Small intestine (tissue), 7 donors: ENCODE results near the gene GPR108. TPM values are rescaled to one million over a fixed set of nuclear protein-coding genes. Genes with fewer than 3 reads are reported as not detected.

ENCODE experiments used
- DNase-seq, 2 donors: peaks; one replicate each; pipeline versions ENCODE4 v3.0.0 to v3.0.0-alpha.2; 2013
- FAIRE-seq: peaks from 2 replicates; lab custom pipeline; 2012; peaks lifted over from hg19 to GRCh38; lab: Jason Lieb, UNC
- H3K27ac ChIP-seq, 3 donors: one replicate each; pipeline ENCODE4 v1.5.1; 2013; ENCODE audit warnings: low read length in 2 of 3, mild to moderate bottlenecking in 2 of 3, control low read depth in 1 of 3, inconsistent platforms in 1 of 3, low read depth in 1 of 3, moderate library complexity in 1 of 3
- H3K27me3 ChIP-seq, 3 donors: one replicate each; pipeline ENCODE4 v1.6.1; 2013; ENCODE audit warnings: low read length in 3 of 3, inconsistent platforms in 1 of 3; ENCODE audit not compliant: control insufficient read depth in 3 of 3, insufficient read depth in 3 of 3
- H3K36me3 ChIP-seq, 3 donors: one replicate each; pipeline ENCODE4 v1.6.1; 2013; ENCODE audit warnings: low read length in 3 of 3, inconsistent platforms in 1 of 3, low read depth in 1 of 3, mild to moderate bottlenecking in 1 of 3, moderate library complexity in 1 of 3; ENCODE audit not compliant: control insufficient read depth in 3 of 3, insufficient read depth in 2 of 3
- H3K4me1 ChIP-seq, 3 donors: one replicate each; pipeline ENCODE4 v1.6.1; 2013; ENCODE audit warnings: low read length in 2 of 3, inconsistent platforms in 1 of 3, low read depth in 1 of 3, mild to moderate bottlenecking in 1 of 3, moderate library complexity in 1 of 3; ENCODE audit not compliant: control insufficient read depth in 3 of 3, insufficient read depth in 2 of 3
- H3K4me3 ChIP-seq, 3 donors: one replicate each; pipeline ENCODE4 v1.5.1; 2013; ENCODE audit warnings: low read length in 3 of 3, control low read depth in 1 of 3, inconsistent platforms in 1 of 3, low read depth in 1 of 3, mild to moderate bottlenecking in 1 of 3, moderate library complexity in 1 of 3
- H3K9me3 ChIP-seq, 2 donors: one replicate each; pipeline ENCODE4 v1.6.1; 2013; ENCODE audit warnings: low read depth in 1 of 2, low read length in 1 of 2; ENCODE audit not compliant: control insufficient read depth in 2 of 2, insufficient read depth in 1 of 2
- WGBS, 3 donors: extraction: QIAGEN DNeasy Blood & Tissue Kit; methylation state at CpG; one replicate each; pipeline ENCODE4 v1.1.7; 2013; 5-methylcytosine and 5-hydroxymethylcytosine counted together
- polyA plus RNA-seq, 4 donors: library from polyadenylated mRNA; stranded (reverse) in 3 of 4; unstranded in 1 of 4; fragments of 200-250 nt in 3 of 4; fragments of 120-200 nt in 1 of 4; gene quantifications; one replicate each; pipeline versions ENCODE4 v1.2.1 to v1.2.3, GENCODE V29; 2013
- donor health status: healthy with polysubstance abuse.
- donor health status: control.
- donor health status: control.
- donor health status: Bipolar disorder and iron deficiency.
- donor health status: healthy.

GPR108 gene
- polyA plus RNA-seq, 4 donors: 68.9 to 128 (median 89.2) TPM

GRCh38 chr19:6707011-6707657 is 30.2 kb downstream of the GPR108 start:
- H3K27ac ChIP-seq: no peak overlapping the region
- H3K9me3 ChIP-seq: no peaks in the 10 kb centered on the region
- no peak for DNase-seq
- no peaks in the 10 kb centered on the region for H3K36me3 ChIP-seq
- no peaks in the 10 kb centered on the region for H3K4me1 ChIP-seq
- no peak overlapping the region for H3K4me3 ChIP-seq
- WGBS, 3 donors: 85 to 94% (median 92%) methylated on average over 35 to 44 of the region's 44 CpGs
- no peak for FAIRE-seq
- H3K27me3 ChIP-seq: peaks cover 0 to 28% (median 2%) of the 10 kb centered on the region in 3 donors

- Histone ChIP-seq H3K4me1 (no peaks in the 10 kb centered on the region), H3K27me3 (peaks cover 0 to 23% (median 2%) of the 10 kb centered on the region in 3 donors), H3K9me3 (no peaks in the 10 kb centered on the region), H3K36me3 (no peaks in the 10 kb centered on the region), H3K4me3 (no peak overlapping the region), H3K27ac (no peak overlapping the region)
- DNase-seq: no peak
- no peak for FAIRE-seq
- WGBS, 3 donors: 55 to 68% (median 63%) methylated on average over 2 to 3 of the region's 3 CpGs
These were observed 30.8 kb downstream of the GPR108 start for GRCh38 chr19:6706633-6706958.

GRCh38 chr19:6705931-6706632 is 31.3 kb downstream of the GPR108 start:
- Histone ChIP-seq H3K4me3 (no peak overlapping the region), H3K27me3 (peaks cover 0 to 20% (median 0%) of the 10 kb centered on the region in 3 donors), H3K36me3 (no peaks in the 10 kb centered on the region), H3K27ac (no peak overlapping the region), H3K9me3 (no peaks in the 10 kb centered on the region), H3K4me1 (no peaks in the 10 kb centered on the region)
- WGBS, 3 donors: 80 to 85% (median 81%) methylated on average over 11 of the region's 11 CpGs
- no peak for FAIRE-seq
- no peak for DNase-seq

- 90 to 92% (median 90%) methylated on average over 8 of the region's 8 CpGs for WGBS, 3 donors
- H3K9me3 ChIP-seq: no peaks in the 10 kb centered on the region
- H3K27ac ChIP-seq: no peak overlapping the region
- no peak overlapping the region for H3K4me3 ChIP-seq
- peaks cover 0 to 3% (median 0%) of the 10 kb centered on the region in 3 donors for H3K36me3 ChIP-seq
- FAIRE-seq (peak; percentile 100), DNase-seq (no peak)
- no peaks in the 10 kb centered on the region for H3K27me3 ChIP-seq
- H3K4me1 ChIP-seq: no peaks in the 10 kb centered on the region
These were observed 36.6 kb downstream of the GPR108 start for GRCh38 chr19:6700586-6701316.

GRCh38 chr19:6699935-6700334 is 37.4 kb downstream of the GPR108 start:
- Histone ChIP-seq H3K4me1 (no peaks in the 10 kb centered on the region), H3K27ac (no peak overlapping the region), H3K4me3 (no peak overlapping the region), H3K36me3 (peaks cover 0 to 3% (median 0%) of the 10 kb centered on the region in 3 donors), H3K27me3 (no peaks in the 10 kb centered on the region), H3K9me3 (no peaks in the 10 kb centered on the region)
- no peak for DNase-seq
- FAIRE-seq: no peak

GRCh38 chr19:6697291-6697690 is 40.1 kb downstream of the GPR108 start:
- Histone ChIP-seq H3K27me3 (no peaks in the 10 kb centered on the region), H3K4me3 (no peak overlapping the region), H3K27ac (no peak overlapping the region), H3K36me3 (peaks cover 0 to 6% (median 0%) of the 10 kb centered on the region in 3 donors), H3K4me1 (no peaks in the 10 kb centered on the region), H3K9me3 (no peaks in the 10 kb centered on the region)
- WGBS, 3 donors: 71 to 81% (median 77%) methylated on average over 13 of the region's 13 CpGs
- FAIRE-seq (no peak), DNase-seq (no peak)

GRCh38 chr19:6696239-6696820 is 41.0 kb downstream of the GPR108 start:
- peaks cover 0 to 6% (median 0%) of the 10 kb centered on the region in 3 donors for H3K36me3 ChIP-seq
- WGBS, 3 donors: 79 to 81% (median 81%) methylated on average over 17 to 18 of the region's 18 CpGs
- H3K27ac ChIP-seq: no peak overlapping the region
- DNase-seq (no peak), FAIRE-seq (no peak)
- no peaks in the 10 kb centered on the region for H3K9me3 ChIP-seq
- no peaks in the 10 kb centered on the region for H3K4me1 ChIP-seq
- no peak overlapping the region for H3K4me3 ChIP-seq
- H3K27me3 ChIP-seq: no peaks in the 10 kb centered on the region

GRCh38 chr19:6694147-6694815 is 43.1 kb downstream of the GPR108 start:
- FAIRE-seq: no peak
- Histone ChIP-seq H3K27ac (no peak overlapping the region), H3K36me3 (peaks cover 0 to 6% (median 0%) of the 10 kb centered on the region in 3 donors), H3K4me1 (no peaks in the 10 kb centered on the region), H3K9me3 (no peaks in the 10 kb centered on the region), H3K27me3 (no peaks in the 10 kb centered on the region), H3K4me3 (no peak overlapping the region)
- no peak for DNase-seq
- WGBS, 3 donors: 95 to 98% (median 96%) methylated on average over 22 to 25 of the region's 25 CpGs
